Chondrocyte (in vitro differentiated cells): ENCODE data around the gene ADCY1. TPM values are rescaled to one million over a fixed set of nuclear protein-coding genes. Genes with fewer than 3 reads are reported as not detected.

Experiments
- DNase-seq: peaks from one replicate; pipeline ENCODE4 v3.0.0; 2021; ENCODE audit warnings: mixed read lengths, low spot score
- H3K27ac Mint-ChIP-seq: one replicate; pipeline ENCODE4 v1.8.0; 2021; ENCODE audit warnings: mild to moderate bottlenecking, moderate library complexity, mixed read lengths; ENCODE audit not compliant: unreplicated experiment
- H3K27me3 Mint-ChIP-seq: 2 replicates; pipeline ENCODE4 v1.8.0; 2021; ENCODE audit warnings: low read depth, mixed read lengths
- H3K36me3 Mint-ChIP-seq: 2 replicates; pipeline ENCODE4 v1.8.0; 2021; ENCODE audit warnings: low read depth, mixed read lengths
- H3K4me1 Mint-ChIP-seq: 2 replicates; pipeline ENCODE4 v1.8.0; 2021; ENCODE audit warnings: low read depth, mild to moderate bottlenecking, mixed read lengths
- H3K4me3 Mint-ChIP-seq: one replicate; pipeline ENCODE4 v1.8.0; 2021; ENCODE audit warnings: mild to moderate bottlenecking, moderate library complexity, mixed read lengths; ENCODE audit not compliant: unreplicated experiment
- H3K9me3 Mint-ChIP-seq: 2 replicates; pipeline ENCODE4 v1.8.0; 2021; ENCODE audit warnings: low read depth, mixed read lengths
- CTCF ChIP-seq: fragments of 200-600 bp; sonication (generic); IDR thresholded peaks from 2 replicates; pipeline ENCODE4 v1.5.0; 2021; ENCODE audit warnings: antibody characterized with exemption, mild to moderate bottlenecking, moderate library complexity
- total RNA-seq: library from RNA; stranded (reverse); gene quantifications from 3 replicates; pipeline ENCODE4 v1.2.1, GENCODE V29; 2021

Gene ADCY1
- total RNA-seq, 1 donor from 2014 or later, result 0.50 TPM

- TF ChIP-seq CTCF, result no peak
- H3K27me3 Mint-ChIP-seq, result peaks cover 34% of the 10 kb centered on the region
- DNase-seq, result no peak
- H3K4me1 Mint-ChIP-seq, result no peaks in the 10 kb centered on the region
- H3K9me3 Mint-ChIP-seq, result peaks cover 11% of the 10 kb centered on the region
- no peak overlapping the region for H3K27ac Mint-ChIP-seq
- no peak overlapping the region for H3K4me3 Mint-ChIP-seq
- peaks cover 2% of the 10 kb centered on the region for H3K36me3 Mint-ChIP-seq
Observed at GRCh38 chr7:45563401-45563800, 10.8 kb upstream of the ADCY1 start.

GRCh38 chr7:45563941-45564461 lies 10.2 kb upstream of the ADCY1 start:
- Mint-ChIP-seq H3K4me1 (no peaks in the 10 kb centered on the region), H3K27ac (no peak overlapping the region)

GRCh38 chr7:45564485-45564884 lies 9.7 kb upstream of the ADCY1 start:
- Mint-ChIP-seq H3K27ac (no peak overlapping the region), H3K4me1 (no peaks in the 10 kb centered on the region), H3K9me3 (peaks cover 10% of the 10 kb centered on the region), H3K27me3 (peaks cover 34% of the 10 kb centered on the region), H3K36me3 (peaks cover 2% of the 10 kb centered on the region), H3K4me3 (no peak overlapping the region)
- DNase-seq, result no peak
- TF ChIP-seq CTCF, result no peak

More at GRCh38 chr7:45563941-45564461, 10.2 kb upstream of the ADCY1 start:
- TF ChIP-seq CTCF, result no peak
- peaks cover 2% of the 10 kb centered on the region for H3K36me3 Mint-ChIP-seq
- no peak overlapping the region for H3K4me3 Mint-ChIP-seq
- peaks cover 34% of the 10 kb centered on the region for H3K27me3 Mint-ChIP-seq
- H3K9me3 Mint-ChIP-seq, result peaks cover 11% of the 10 kb centered on the region
- no peak for DNase-seq

- H3K4me1 Mint-ChIP-seq, result no peaks in the 10 kb centered on the region
- TF ChIP-seq CTCF, result no peak
- H3K4me3 Mint-ChIP-seq, result no peak overlapping the region
- H3K9me3 Mint-ChIP-seq, result peaks cover 5% of the 10 kb centered on the region
- no peak overlapping the region for H3K27ac Mint-ChIP-seq
- no peak for DNase-seq
- H3K36me3 Mint-ChIP-seq, result peaks cover 2% of the 10 kb centered on the region
- peaks cover 35% of the 10 kb centered on the region for H3K27me3 Mint-ChIP-seq
Observed at GRCh38 chr7:45564886-45565455, 9.2 kb upstream of the ADCY1 start.

GRCh38 chr7:45566386-45566785 lies 7.8 kb upstream of the ADCY1 start:
- Mint-ChIP-seq H3K36me3 (peaks cover 2% of the 10 kb centered on the region), H3K4me1 (no peaks in the 10 kb centered on the region), H3K9me3 (no peaks in the 10 kb centered on the region), H3K27ac (no peak overlapping the region), H3K27me3 (peaks cover 44% of the 10 kb centered on the region), H3K4me3 (no peak overlapping the region)
- no peak for DNase-seq
- no peak for TF ChIP-seq CTCF
